ENCODE measurements around the gene DCN.

Gene DCN

DNA sequence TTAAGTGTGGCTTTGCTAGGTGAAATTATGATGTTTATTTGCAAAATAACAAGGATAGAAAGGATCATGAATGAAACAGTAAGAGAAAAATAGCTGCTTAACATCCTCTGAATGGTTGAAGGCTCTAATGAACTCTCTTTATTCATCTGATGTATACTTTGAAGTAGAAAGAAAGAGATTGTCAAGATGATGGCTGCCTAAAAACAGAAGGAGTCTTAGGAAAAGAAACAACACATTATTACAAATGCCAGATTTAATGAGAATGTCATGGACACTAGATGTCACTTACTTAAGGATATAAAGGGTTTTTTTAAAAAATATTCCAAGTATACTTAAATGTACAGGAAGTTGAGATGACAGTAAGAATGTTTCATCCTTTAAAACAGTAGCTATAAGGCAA, 21.6 kb downstream of the DCN start:
- TF ChIP-seq, protein P1, sequence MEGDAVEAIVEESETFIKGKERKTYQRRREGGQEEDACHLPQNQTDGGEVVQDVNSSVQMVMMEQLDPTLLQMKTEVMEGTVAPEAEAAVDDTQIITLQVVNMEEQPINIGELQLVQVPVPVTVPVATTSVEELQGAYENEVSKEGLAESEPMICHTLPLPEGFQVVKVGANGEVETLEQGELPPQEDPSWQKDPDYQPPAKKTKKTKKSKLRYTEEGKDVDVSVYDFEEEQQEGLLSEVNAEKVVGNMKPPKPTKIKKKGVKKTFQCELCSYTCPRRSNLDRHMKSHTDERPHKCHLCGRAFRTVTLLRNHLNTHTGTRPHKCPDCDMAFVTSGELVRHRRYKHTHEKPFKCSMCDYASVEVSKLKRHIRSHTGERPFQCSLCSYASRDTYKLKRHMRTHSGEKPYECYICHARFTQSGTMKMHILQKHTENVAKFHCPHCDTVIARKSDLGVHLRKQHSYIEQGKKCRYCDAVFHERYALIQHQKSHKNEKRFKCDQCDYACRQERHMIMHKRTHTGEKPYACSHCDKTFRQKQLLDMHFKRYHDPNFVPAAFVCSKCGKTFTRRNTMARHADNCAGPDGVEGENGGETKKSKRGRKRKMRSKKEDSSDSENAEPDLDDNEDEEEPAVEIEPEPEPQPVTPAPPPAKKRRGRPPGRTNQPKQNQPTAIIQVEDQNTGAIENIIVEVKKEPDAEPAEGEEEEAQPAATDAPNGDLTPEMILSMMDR (IDR thresholded peaks at IDR 0.05; ENCODE audit: insufficient read depth, low read length, poor library complexity, severe bottlenecking) = no peak
- no peaks in the 10 kb centered on the region for H3K36me3 ChIP-seq (ENCODE audit: control insufficient read depth, insufficient read depth, low read length)
- H3K27me3 ChIP-seq (replicated peaks; ENCODE audit: control insufficient read depth, insufficient read depth, low read length) = no peaks in the 10 kb centered on the region
- DNase-seq (ENCODE audit: extremely low read depth, insufficient read length) = no peak
- no peak overlapping the region for H3K4me3 ChIP-seq (replicated peaks; ENCODE audit: low read depth, low read length)

DNA sequence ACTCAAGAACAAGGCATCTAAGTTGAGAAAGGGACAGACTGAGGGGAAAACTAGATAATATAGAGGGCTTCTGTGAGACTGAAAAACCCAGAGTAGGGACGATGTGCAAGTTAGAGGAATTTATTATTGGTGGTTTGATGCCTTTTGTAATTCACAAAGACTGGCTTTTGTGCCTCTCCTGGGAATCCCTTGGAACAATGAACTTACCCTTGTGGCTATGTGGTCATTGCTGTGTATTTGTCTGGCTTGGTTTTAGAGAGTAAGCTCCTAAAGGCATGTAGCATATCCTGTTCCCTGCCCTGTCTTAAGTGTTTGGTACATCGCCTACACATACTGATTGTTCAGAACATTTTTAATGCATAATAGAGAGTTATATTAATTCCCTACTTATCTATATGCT, 26.6 kb downstream of the DCN start:
- H3K4me3 ChIP-seq (replicated peaks; ENCODE audit: low read depth, low read length) = no peak overlapping the region
- TF ChIP-seq, protein P1 (IDR thresholded peaks at IDR 0.05; ENCODE audit: insufficient read depth, low read length, poor library complexity, severe bottlenecking) = no peak
- no peaks in the 10 kb centered on the region for H3K36me3 ChIP-seq (ENCODE audit: control insufficient read depth, insufficient read depth, low read length)
- DNase-seq (ENCODE audit: extremely low read depth, insufficient read length) = no peak
- H3K27me3 ChIP-seq (replicated peaks; ENCODE audit: control insufficient read depth, insufficient read depth, low read length) = no peaks in the 10 kb centered on the region

DNA sequence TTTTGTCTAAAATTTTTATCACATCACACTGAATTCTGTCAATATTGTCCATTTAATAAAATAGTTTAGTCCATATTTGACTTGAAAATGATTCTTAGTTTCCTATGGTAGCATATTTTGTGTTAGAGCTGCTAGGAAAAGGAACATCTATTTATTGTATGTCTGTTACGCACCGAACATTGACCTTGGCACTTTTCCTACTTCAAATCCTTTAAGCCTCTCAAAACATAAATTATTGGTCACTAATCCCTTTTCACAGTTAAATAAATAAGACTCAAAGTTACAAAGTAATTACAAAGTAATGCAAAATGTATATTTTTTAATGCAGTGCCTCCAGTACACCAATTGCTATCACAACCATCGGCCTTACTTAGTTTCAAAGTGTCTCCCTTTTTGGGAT, 28.5 kb downstream of the DCN start:
- H3K27me3 ChIP-seq (replicated peaks; ENCODE audit: control insufficient read depth, insufficient read depth, low read length) = no peaks in the 10 kb centered on the region
- DNase-seq (ENCODE audit: extremely low read depth, insufficient read length) = no peak
- H3K4me3 ChIP-seq (replicated peaks; ENCODE audit: low read depth, low read length) = no peak overlapping the region
- TF ChIP-seq, protein P1 (IDR thresholded peaks at IDR 0.05; ENCODE audit: insufficient read depth, low read length, poor library complexity, severe bottlenecking) = no peak
- no peaks in the 10 kb centered on the region for H3K36me3 ChIP-seq (ENCODE audit: control insufficient read depth, insufficient read depth, low read length)

DNA sequence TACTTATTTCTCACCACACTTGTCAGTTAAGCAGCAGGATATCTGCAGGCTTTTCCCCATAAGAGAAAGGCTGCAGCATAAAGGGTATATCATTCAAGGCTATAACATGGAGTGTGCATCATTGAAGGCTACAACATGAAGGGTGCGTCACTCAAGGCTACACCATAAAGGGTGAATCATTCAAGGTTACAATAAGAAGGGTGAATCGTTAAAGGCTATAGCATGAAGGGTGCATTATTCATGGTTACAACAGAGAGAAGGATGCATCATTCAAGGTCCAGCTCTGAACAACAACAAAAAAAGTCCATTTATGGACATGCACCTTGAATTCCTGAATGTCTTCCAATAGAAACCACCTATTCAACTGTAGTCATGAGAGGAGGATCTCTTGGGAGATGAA, 38.6 kb downstream of the DCN start:
- no peaks in the 10 kb centered on the region for H3K36me3 ChIP-seq (ENCODE audit: control insufficient read depth, insufficient read depth, low read length)
- H3K4me3 ChIP-seq (replicated peaks; ENCODE audit: low read depth, low read length) = no peak overlapping the region
- TF ChIP-seq, protein P1 (IDR thresholded peaks at IDR 0.05; ENCODE audit: insufficient read depth, low read length, poor library complexity, severe bottlenecking) = no peak
- DNase-seq (ENCODE audit: extremely low read depth, insufficient read length) = no peak
- H3K27me3 ChIP-seq (replicated peaks; ENCODE audit: control insufficient read depth, insufficient read depth, low read length) = no peaks in the 10 kb centered on the region

DNA sequence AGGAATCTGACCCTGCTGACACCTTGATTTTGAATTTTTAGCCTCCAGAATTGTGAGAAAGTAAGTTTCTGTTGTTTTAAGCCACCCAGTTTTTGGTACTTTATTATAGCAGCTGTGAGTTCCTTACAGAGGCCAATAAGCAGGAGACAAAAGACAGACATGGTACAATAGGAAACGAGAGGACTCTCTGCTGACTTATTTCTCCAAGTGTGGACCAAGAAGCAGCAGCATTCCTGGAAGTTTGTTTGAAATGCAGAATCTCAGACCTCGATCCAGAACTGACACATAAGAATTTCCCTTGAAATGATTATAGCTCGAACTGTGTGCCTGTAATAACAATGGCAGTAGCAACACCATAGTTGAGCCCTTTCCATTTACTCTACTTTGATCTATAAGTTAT, 39.4 kb downstream of the DCN start:
- Histone ChIP-seq H3K36me3 (ENCODE audit: control insufficient read depth, insufficient read depth, low read length) (no peaks in the 10 kb centered on the region), H3K27me3 (replicated peaks; ENCODE audit: control insufficient read depth, insufficient read depth, low read length) (no peaks in the 10 kb centered on the region), H3K4me3 (replicated peaks; ENCODE audit: low read depth, low read length) (no peak overlapping the region)
- TF ChIP-seq, protein P1 (IDR thresholded peaks at IDR 0.05; ENCODE audit: insufficient read depth, low read length, poor library complexity, severe bottlenecking) = no peak
- no peak for DNase-seq (ENCODE audit: extremely low read depth, insufficient read length)

DNA sequence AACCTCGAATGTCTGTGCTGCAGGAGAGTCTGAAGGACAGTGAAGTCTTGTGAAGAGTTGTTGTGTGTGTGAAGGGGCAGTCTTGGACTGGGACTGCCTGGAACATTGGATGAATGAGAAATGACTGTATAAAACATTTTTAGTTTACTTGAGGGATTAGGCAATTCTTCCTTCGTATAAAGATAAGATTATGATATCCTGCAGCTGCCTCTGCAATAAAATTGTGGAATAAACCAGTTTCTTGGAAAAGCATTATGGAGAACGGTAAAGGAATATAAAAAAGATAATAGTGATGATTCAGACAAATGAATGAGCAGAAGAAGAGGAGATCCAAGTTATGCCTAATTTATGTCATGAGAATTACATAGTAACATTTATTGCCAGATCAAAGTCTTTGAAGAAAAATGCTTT, 40.4 kb downstream of the DCN start:
- DNase-seq (ENCODE audit: extremely low read depth, insufficient read length) = no peak
- Histone ChIP-seq H3K4me3 (replicated peaks; ENCODE audit: low read depth, low read length) (no peak overlapping the region), H3K27me3 (replicated peaks; ENCODE audit: control insufficient read depth, insufficient read depth, low read length) (no peaks in the 10 kb centered on the region), H3K36me3 (ENCODE audit: control insufficient read depth, insufficient read depth, low read length) (no peaks in the 10 kb centered on the region)
- TF ChIP-seq, protein P1 (IDR thresholded peaks at IDR 0.05; ENCODE audit: insufficient read depth, low read length, poor library complexity, severe bottlenecking) = no peak

All from GM06990 (cell line).